Heart left ventricle (tissue), 16 donors: ENCODE data around the gene ARHGAP26. TPM values are rescaled to one million over a fixed set of nuclear protein-coding genes. Genes with fewer than 3 reads are reported as not detected.
A peak's percentile ranks its signal among the peaks of the same experiment; 100 is the strongest.

ENCODE experiments used
- ATAC-seq, 4 donors: fragments of 200-7000 bp; cut with Tn5 transposase; one replicate each; pipeline ENCODE4 v1.9.1; 2020 to 2022; ENCODE audit warnings: moderate library complexity in 4 of 4, mild to moderate bottlenecking in 3 of 4, moderate number of reproducible peaks in 1 of 4
- DNase-seq, 5 donors: peaks; one replicate each; pipeline ENCODE4 v3.0.0-alpha.2; 2020
- H3K27ac ChIP-seq, 12 donors: fragments of 200-600 bp; sonication (generic) in 4 of 12; one replicate each; pipeline versions ENCODE4 v1.5.0 to v1.8.0; 2016 to 2022; ENCODE audit warnings: mild to moderate bottlenecking in 2 of 12
- H3K27me3 ChIP-seq, 9 donors: fragments of 200-600 bp; sonication (generic) in 2 of 9; one replicate each; pipeline versions ENCODE4 v1.5.1 to v1.8.0; 2016 to 2022; ENCODE audit warnings: mild to moderate bottlenecking in 3 of 9
- H3K36me3 ChIP-seq, 9 donors: fragments of 200-600 bp; sonication (generic) in 2 of 9; one replicate each; pipeline versions ENCODE4 v1.5.0 to v1.8.0; 2018 to 2022; ENCODE audit warnings: mild to moderate bottlenecking in 2 of 9
- H3K4me1 ChIP-seq, 12 donors: fragments of 200-600 bp; sonication (generic) in 4 of 12; one replicate each; pipeline versions ENCODE4 v1.5.0 to v1.8.0; 2016 to 2022; ENCODE audit warnings: mild to moderate bottlenecking in 3 of 12
- H3K4me3 ChIP-seq, 12 donors: fragments of 200-600 bp; sonication (generic) in 4 of 12; one replicate each; pipeline versions ENCODE4 v1.5.0 to v1.8.0; 2017 to 2022; ENCODE audit warnings: mild to moderate bottlenecking in 9 of 12, moderate library complexity in 4 of 12
- H3K9me3 ChIP-seq, 12 donors: fragments of 200-600 bp; sonication (generic) in 4 of 12; one replicate each; pipeline versions ENCODE4 v1.5.0 to v1.8.0; 2016 to 2022; ENCODE audit warnings: mild to moderate bottlenecking in 1 of 12
- CTCF ChIP-seq, 12 donors: fragments of 200-600 bp; sonication (generic) in 4 of 12; IDR thresholded peaks; one replicate each; pipeline versions ENCODE4 v1.5.0 to v1.8.0; 2018 to 2022; ENCODE audit warnings: antibody characterized with exemption in 12 of 12, mild to moderate bottlenecking in 5 of 12
- POLR2A ChIP-seq, 2 donors: fragments of 450-650 bp; IDR thresholded peaks; one replicate each; pipeline ENCODE4 v1.6.1; 2017; ENCODE audit warnings: antibody characterized with exemption in 2 of 2, mild to moderate bottlenecking in 2 of 2, moderate library complexity in 2 of 2
- WGBS, 4 donors: extraction: QIAGEN DNeasy Blood & Tissue Kit in 2 of 4; methylation state at CpG; one replicate each; pipeline versions ENCODE4 v1.1.5 to v1.1.7; 2013 to 2018; 5-methylcytosine and 5-hydroxymethylcytosine counted together
- intact Hi-C, 10 donors: fragments of 100-400 bp; cut with DNase I; formaldehyde crosslinking; loops; one replicate each; pipeline versions ENCODE4 v1.11.1 to v1.14.2; 2022
- polyA plus RNA-seq, 2 donors: library from polyadenylated mRNA; stranded (reverse); fragments of 200-250 nt; gene quantifications; one replicate each; pipeline ENCODE4 v1.2.3, GENCODE V29; 2013
- total RNA-seq, 9 donors: library from RNA; depleted of rRNA in 2 of 9; stranded (reverse); fragments of >200 nt in 2 of 9; fragmentation: NEBNext Ultra II Directional in 3 of 9; extraction: Animal tissue kit (Norgen Biotek cat#: 25700) in 3 of 9; gene quantifications; one replicate each; pipeline versions ENCODE4 v1.1.0 to v1.2.4, GENCODE V29; 2016 to 2023
- donor health status: ischemic (EF 13 %, LVEDD 7.1; RV severe dilation, severe dysfunction).
- donor health status: healthy with polysubstance abuse.
- donor health status: DM: no; HTN: yes; CAD: no.
- donor health status: DM: no; HTN: no; CAD: no.
- donor health status: ischemic (EF 25% LVEDD 6.9; RV normal size, moderate dysfunction).
- donor health status: ischemic (EF 25% LVEDD 5.7; RV mildly dilated, moderate dysfunction).
- donor health status: healthy.
- donor health status: DM: yes; HTN: yes; CAD: no.
- donor health status: ischemic (EF 35%, LVEDD 5.7; RV mildly dilated, moderate dysfunction).
- donor health status: nonischemic (EF 11% LVEDD 7.7; RV severe dilation, severe dysfunction).
- donor health status: DM: yes; HTN: yes; CAD: no.
- donor health status: PGD.
- donor health status: ischemic (EF 29% LVEDD 5.4; RV normal size, mild dysfunction).
- donor health status: nonischemic (EF 23%, LVEDD 6.1; RV moderate dilation, normal function).

Gene ARHGAP26
- total and polyA plus RNA-seq, 11 donors = 11.9 to 52.1 (median 33.7) TPM

DNA sequence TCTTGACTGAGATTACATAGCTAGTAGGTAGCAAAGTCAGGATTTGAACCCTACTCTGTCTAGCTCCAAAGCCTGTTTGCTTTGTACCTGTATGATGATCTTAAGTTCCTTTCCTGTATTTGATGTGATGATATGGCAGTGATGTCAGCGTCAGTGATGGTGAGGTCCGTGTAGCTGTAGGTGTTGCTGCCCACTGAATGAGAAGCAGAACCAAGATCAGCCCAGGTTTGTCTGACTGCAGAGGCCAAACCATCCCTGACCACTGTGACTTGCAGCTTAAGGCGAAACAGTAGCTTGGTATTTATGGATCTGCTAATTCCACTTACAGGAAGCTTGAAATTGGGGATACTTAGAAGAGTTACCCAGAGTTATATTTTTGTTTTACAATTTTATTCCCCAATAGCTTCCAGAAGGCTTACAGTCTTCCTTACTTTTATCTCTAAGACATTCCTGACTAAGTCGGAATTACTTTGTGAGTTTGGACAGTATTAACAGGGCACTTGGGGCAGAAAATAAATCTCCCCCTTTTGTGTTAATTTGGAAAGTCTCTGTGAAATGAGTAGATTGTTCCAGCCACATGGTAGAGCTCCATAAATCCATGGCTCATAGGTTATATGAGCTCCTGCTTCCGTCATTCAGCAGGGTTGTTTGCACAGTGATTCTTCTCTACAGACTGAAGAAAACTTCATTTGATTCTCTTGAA, 359.9 kb downstream of the ARHGAP26 start:
- ATAC-seq (no peak), DNase-seq (no peak)
- no peak for TF ChIP-seq CTCF (IDR thresholded peaks at IDR 0.05)
- TF ChIP-seq POLR2A (IDR thresholded peaks at IDR 0.05) = no peak
- Histone ChIP-seq H3K27me3 (no peaks in the 10 kb centered on the region), H3K4me1 (peaks cover 3 to 94% (median 69%) of the 10 kb centered on the region in 12 donors), H3K4me3 (no peak overlapping the region), H3K27ac (peak overlapping the region in 3 of 12 donors; percentile 13 to 45 (median 33)), H3K36me3 (peaks cover 0 to 16% (median 7%) of the 10 kb centered on the region in 9 donors), H3K9me3 (no peaks in the 10 kb centered on the region)
- intact Hi-C loops = loop anchor here in 4 of 10 donors (2.0 to 10.0 kb wide), 4 partner anchors 71 to 275 kb away; partner anchors contain the start of gene NR3C1 (in 2 of the 4)
- WGBS, 4 donors = 86 to 92% (median 89%) methylated on average over 5 of the region's 5 CpGs

GRCh38 chr5:143130613-143131305, 360.6 kb downstream of the ARHGAP26 start:
- ATAC-seq = no peak
- no peak overlapping the region for H3K4me3 ChIP-seq
- H3K27me3 ChIP-seq = no peaks in the 10 kb centered on the region
- peaks cover 3 to 97% (median 67%) of the 10 kb centered on the region in 12 donors for H3K4me1 ChIP-seq
- H3K9me3 ChIP-seq = no peaks in the 10 kb centered on the region
- WGBS, 4 donors = 38 to 52% (median 45%) methylated on average over 5 of the region's 5 CpGs
- H3K27ac ChIP-seq = peak overlapping the region in 3 of 12 donors; percentile 11 to 45 (median 13)
- DNase-seq = no peak
- peaks cover 0 to 23% (median 10%) of the 10 kb centered on the region in 9 donors for H3K36me3 ChIP-seq
- TF ChIP-seq POLR2A (IDR thresholded peaks at IDR 0.05) = no peak
- TF ChIP-seq CTCF (IDR thresholded peaks at IDR 0.05) = no peak
- intact Hi-C loops = loop anchor here in 2 of 10 donors (10.0 kb wide), 1 partner anchor 274 kb away; the partner anchor contains the start of gene NR3C1 (in 2 of the 2)

- peak overlapping the region in 4 of 12 donors; percentile 13 to 66 (median 31) for H3K27ac ChIP-seq
- peaks cover 6 to 95% (median 60%) of the 10 kb centered on the region in 12 donors for H3K4me1 ChIP-seq
- no peak for TF ChIP-seq POLR2A (IDR thresholded peaks at IDR 0.05)
- TF ChIP-seq CTCF (IDR thresholded peaks at IDR 0.05) = no peak
- no peaks in the 10 kb centered on the region for H3K27me3 ChIP-seq
- WGBS, 4 donors = 59 to 72% (median 63%) methylated on average over 6 of the region's 6 CpGs
- intact Hi-C loops = loop anchor here in 2 of 10 donors (10.0 kb wide), 1 partner anchor 273 kb away; the partner anchor contains the start of gene NR3C1 (in 2 of the 2)
- ATAC-seq (peak in 1 of 4 donors; percentile 8), DNase-seq (peak in 1 of 5 donors; percentile 33)
- no peak overlapping the region for H3K4me3 ChIP-seq
- H3K9me3 ChIP-seq = no peaks in the 10 kb centered on the region
- peaks cover 0 to 35% (median 10%) of the 10 kb centered on the region in 9 donors for H3K36me3 ChIP-seq
These were observed 361.8 kb downstream of the ARHGAP26 start for GRCh38 chr5:143131972-143132371.

GRCh38 chr5:143132739-143133138, 362.6 kb downstream of the ARHGAP26 start:
- Histone ChIP-seq H3K27ac (peak overlapping the region in 3 of 12 donors; percentile 13 to 66 (median 26)), H3K4me1 (peaks cover 3 to 88% (median 52%) of the 10 kb centered on the region in 12 donors), H3K9me3 (no peaks in the 10 kb centered on the region), H3K4me3 (no peak overlapping the region), H3K27me3 (no peaks in the 10 kb centered on the region), H3K36me3 (peaks cover 0 to 35% (median 10%) of the 10 kb centered on the region in 9 donors)
- TF ChIP-seq POLR2A (IDR thresholded peaks at IDR 0.05) (no peak), CTCF (IDR thresholded peaks at IDR 0.05) (no peak)
- ATAC-seq (no peak), DNase-seq (no peak)
- intact Hi-C loops = loop anchor here in 2 of 10 donors (10.0 kb wide), 1 partner anchor 272 kb away; the partner anchor contains the start of gene NR3C1 (in 2 of the 2)
- WGBS, 4 donors = 87 to 93% (median 89%) methylated on average over 1 of the region's 1 CpG
